ENCODE data around the gene PSME3.
A peak's percentile ranks its signal among the peaks of the same experiment; 100 is the strongest.

PSME3 gene

DNA sequence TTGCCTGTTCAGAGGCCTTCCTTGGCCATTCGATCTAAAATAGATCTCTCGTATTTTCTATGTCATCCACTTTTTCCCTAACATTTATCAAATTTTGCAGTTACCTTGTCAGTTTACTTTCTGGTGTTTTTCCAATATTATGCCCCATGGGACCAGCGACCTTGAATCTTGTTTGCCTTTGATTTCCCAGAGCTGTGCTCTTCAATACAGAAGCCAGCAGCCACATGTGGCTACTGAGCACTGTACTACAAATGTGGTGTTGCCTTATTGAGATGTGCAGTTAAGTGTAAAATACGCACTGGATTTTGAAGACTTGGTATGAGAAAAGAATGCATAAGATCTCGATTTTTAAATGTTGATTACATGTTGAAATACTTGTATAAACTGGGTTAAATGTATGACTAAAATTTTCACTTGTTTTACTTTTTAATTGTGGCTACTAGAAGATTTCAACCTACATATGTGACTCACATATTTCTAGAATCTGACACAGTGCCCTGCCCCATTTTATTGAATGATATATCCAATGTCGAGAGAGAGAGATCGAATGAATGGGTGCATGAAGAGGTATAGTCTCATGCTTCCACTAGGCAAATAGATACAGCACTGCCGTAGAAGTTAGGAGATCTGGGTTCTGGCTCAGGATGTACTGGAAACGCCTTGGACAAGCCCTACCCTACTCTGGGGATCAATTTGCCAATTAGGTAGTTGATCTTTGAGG lies 824 bp upstream of the PSME3 start:
- TF ChIP-seq, protein P1, sequence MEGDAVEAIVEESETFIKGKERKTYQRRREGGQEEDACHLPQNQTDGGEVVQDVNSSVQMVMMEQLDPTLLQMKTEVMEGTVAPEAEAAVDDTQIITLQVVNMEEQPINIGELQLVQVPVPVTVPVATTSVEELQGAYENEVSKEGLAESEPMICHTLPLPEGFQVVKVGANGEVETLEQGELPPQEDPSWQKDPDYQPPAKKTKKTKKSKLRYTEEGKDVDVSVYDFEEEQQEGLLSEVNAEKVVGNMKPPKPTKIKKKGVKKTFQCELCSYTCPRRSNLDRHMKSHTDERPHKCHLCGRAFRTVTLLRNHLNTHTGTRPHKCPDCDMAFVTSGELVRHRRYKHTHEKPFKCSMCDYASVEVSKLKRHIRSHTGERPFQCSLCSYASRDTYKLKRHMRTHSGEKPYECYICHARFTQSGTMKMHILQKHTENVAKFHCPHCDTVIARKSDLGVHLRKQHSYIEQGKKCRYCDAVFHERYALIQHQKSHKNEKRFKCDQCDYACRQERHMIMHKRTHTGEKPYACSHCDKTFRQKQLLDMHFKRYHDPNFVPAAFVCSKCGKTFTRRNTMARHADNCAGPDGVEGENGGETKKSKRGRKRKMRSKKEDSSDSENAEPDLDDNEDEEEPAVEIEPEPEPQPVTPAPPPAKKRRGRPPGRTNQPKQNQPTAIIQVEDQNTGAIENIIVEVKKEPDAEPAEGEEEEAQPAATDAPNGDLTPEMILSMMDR (conservative IDR thresholded peaks at IDR 0.05; ENCODE audit: control insufficient read depth, insufficient read depth, low read depth, low read length), result no peak
- DNase-seq (ENCODE audit: low read depth), result no peak
- H3K4me3 ChIP-seq (ENCODE audit: control insufficient read depth, low read depth, low read length), result peak overlapping the region; percentile 81

DNA sequence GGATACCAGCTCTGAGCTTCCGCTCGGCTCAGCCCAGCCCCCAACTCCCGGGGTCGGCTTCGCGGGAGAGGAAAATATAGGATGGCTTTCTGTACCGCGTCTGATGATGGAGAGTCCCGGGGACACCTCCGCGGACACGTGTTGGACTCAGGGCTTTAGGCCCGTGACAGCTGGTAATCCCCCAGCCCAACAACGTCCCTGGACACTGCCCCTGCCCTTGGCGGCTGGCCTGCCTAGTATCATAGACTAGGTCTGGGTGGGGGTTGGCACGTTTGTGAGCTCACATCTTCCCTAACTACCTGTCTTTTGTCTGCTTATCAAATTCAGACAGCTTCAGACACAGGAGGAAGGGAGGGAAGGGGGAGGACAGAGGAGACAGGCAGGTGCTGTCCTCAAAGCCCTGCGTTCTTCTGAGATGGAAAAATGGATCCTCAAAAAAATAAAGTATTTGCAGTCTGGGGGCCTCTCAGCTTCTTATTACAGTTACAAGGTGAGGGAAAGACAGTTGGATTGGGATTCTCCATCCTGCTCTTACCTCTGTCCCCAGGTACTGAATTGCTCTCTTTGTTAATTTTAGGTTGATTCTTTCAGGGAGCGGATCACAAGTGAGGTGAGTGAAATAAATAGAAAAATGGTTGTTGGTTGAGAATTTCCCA lies 698 bp downstream of the PSME3 start:
- TF ChIP-seq, protein P1 (conservative IDR thresholded peaks at IDR 0.05; ENCODE audit: control insufficient read depth, insufficient read depth, low read depth, low read length), result no peak
- peak overlapping the region; percentile 81 for H3K4me3 ChIP-seq (ENCODE audit: control insufficient read depth, low read depth, low read length)
- DNase-seq (ENCODE audit: low read depth), result no peak

DNA sequence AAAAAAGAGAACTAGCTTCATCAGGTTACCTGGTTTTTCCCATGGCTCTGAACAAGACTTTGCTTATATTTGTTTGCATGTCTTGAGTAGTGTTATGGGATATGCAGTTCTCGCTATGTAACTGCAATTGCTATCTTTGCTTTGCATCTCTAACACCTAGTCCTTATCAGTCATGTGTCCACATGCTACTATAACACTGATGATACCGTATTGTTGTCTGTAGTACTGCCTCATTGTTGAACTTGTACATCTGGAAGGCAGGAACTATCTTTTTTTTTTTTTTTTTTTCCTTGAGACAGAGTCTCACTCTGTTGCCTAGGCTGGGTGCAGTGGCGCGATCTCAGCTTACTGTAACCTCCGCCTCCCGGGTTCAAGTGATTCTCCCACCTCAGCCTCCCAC lies 2.5 kb downstream of the PSME3 start:
- TF ChIP-seq, protein P1 (conservative IDR thresholded peaks at IDR 0.05; ENCODE audit: control insufficient read depth, insufficient read depth, low read depth, low read length), result no peak
- no peak for DNase-seq (ENCODE audit: low read depth)
- no peak overlapping the region for H3K4me3 ChIP-seq (ENCODE audit: control insufficient read depth, low read depth, low read length)

DNA sequence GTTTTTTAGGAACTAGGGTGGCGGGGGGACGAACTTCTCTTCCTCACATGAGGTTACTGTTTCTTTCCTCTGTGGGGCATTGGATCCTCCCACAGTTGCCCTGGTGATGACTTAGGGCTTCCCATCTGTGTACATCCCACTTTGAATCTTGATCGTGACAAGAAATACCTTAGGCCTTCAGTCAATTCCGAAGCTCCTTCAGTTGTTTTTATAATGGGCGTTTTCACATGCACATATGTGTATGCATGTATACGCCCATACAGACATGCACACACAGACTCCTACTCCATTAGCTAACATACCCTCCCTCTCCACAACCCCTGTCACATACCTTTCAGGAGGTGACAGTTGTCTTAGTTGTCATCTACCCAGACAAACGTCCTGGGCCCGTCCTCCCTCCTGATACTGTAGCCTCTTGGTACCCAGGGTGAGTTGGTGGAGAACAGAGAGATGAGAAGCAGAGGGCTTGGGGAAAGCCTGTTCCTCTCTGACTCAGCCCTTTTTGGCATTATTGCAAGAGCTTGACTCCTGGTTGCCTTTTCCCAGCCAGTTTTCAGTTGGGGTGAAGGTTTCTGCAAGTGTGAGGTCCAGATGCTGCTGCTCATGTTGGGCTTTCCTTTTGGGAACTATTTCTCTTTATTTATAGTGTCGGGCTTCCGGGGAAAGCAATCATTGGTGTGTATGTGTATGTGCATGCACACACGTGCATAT lies 8.9 kb downstream of the PSME3 start:
- peak; percentile 72 for DNase-seq (ENCODE audit: low read depth)
- no peak overlapping the region for H3K4me3 ChIP-seq (ENCODE audit: control insufficient read depth, low read depth, low read length)
- TF ChIP-seq, protein P1 (conservative IDR thresholded peaks at IDR 0.05; ENCODE audit: control insufficient read depth, insufficient read depth, low read depth, low read length), result no peak

DNA sequence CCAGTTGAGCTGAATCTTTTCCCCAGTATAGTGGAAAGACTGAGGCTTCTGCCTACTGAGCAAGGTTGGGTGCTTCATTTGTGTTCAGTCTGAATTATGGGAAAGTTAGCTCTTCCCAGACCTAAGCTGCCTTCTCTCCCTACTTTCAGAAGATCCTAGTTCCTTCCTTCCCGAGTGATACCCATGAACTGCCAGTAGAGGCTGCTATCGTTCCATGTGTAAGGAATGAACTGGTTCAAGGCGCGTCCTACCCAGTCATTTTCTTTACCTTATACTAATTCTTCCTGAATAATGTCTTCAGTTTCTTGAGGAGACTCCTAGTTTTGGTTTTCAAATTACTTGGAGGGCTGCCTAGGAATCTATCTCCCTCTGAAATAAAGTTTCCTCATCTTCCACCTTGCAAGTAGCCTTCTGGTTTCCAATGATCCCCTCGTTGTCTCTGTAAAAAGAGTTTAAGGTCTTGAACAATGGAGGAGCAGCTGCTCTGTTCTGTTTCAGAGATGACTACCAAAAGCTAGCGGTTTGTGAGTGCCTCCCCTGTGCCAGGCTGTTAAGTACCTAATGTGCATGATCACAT lies 10.2 kb downstream of the PSME3 start:
- TF ChIP-seq, protein P1 (conservative IDR thresholded peaks at IDR 0.05; ENCODE audit: control insufficient read depth, insufficient read depth, low read depth, low read length), result peak; percentile 100
- DNase-seq (ENCODE audit: low read depth), result peak; percentile 80
- no peak overlapping the region for H3K4me3 ChIP-seq (ENCODE audit: control insufficient read depth, low read depth, low read length)

DNA sequence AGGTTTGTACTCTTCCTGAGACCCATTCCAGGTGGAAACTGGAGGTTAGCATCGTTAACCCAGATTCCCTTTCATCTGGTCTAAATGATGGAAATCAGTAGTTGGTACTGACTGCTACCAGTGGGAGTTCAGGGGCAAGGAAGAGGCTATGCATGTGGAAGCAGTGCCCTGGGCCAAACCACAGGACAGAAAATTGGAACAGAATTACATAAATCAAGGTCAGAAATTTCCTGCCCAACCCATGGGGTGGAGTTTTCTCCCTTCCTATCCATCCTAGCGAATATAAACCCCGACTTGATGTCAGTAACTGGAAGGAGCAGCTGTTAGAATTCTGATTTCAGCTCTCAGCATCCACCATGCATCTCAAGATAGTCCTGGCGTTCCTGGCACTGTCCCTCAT lies 11.1 kb downstream of the PSME3 start, which contains the start of gene AOC2:
AOC2 (plus strand) TSS at position 310 of the 400 bp plus-strand sequence; CDS start at position 357, 47 bp downstream.
- no peak within 1 kb of the TSS for H3K4me3 ChIP-seq (ENCODE audit: control insufficient read depth, low read depth, low read length)
- DNase-seq (ENCODE audit: low read depth), result peak; percentile 44
- TF ChIP-seq, protein P1 (conservative IDR thresholded peaks at IDR 0.05; ENCODE audit: control insufficient read depth, insufficient read depth, low read depth, low read length), result no peak

Measured in fibroblast of mammary gland (primary cell).